Measurements from ENCODE around the gene ZBTB8A. TPM values are rescaled to one million over a fixed set of nuclear protein-coding genes. Genes with fewer than 3 reads are reported as not detected.

ZBTB8A gene
- total RNA-seq, 1 donor from 2014 or later = 15.9 TPM

- Histone ChIP-seq H4K20me1 (ENCODE audit: low read depth) (no peaks in the 10 kb centered on the region), H3K27ac (no peak overlapping the region), H3K79me2 (ENCODE audit: low read depth) (no peaks in the 10 kb centered on the region), H3K27me3 (no peaks in the 10 kb centered on the region), H3K4me2 (no peak overlapping the region), H3F3A (ENCODE audit: low read depth) (peaks cover 6% of the 10 kb centered on the region), H3K9me3 (ENCODE audit: low read depth) (no peaks in the 10 kb centered on the region), H3K4me1 (no peaks in the 10 kb centered on the region), H3K4me3 (no peak overlapping the region), H3K36me3 (no peaks in the 10 kb centered on the region), H3K9ac (no peak overlapping the region), H2AFZ (replicated peaks) (no peak overlapping the region)
- H3K27me3 Mint-ChIP-seq (ENCODE audit: insufficient read depth, low read depth) = peaks cover 3% of the 10 kb centered on the region
- no peak for TF ChIP-seq EZH2 (IDR thresholded peaks at IDR 0.05)
- no peak for TF ChIP-seq CTCF (IDR thresholded peaks at IDR 0.05)
- TF ChIP-seq EZH2phosphoT487 (IDR thresholded peaks at IDR 0.05) = no peak
- no peaks in the 10 kb centered on the region for H3K36me3 Mint-ChIP-seq
- no peak overlapping the region for H3K27ac Mint-ChIP-seq
- peaks cover 3% of the 10 kb centered on the region for H3K4me1 Mint-ChIP-seq
- H3K9me3 Mint-ChIP-seq = peaks cover 3% of the 10 kb centered on the region
- no peak for DNase-seq (ENCODE audit: low spot score)
- no peak overlapping the region for H3K4me3 Mint-ChIP-seq
These were observed 29.3 kb upstream of the ZBTB8A start for GRCh38 chr1:32509939-32510338.

GRCh38 chr1:32516402-32516801 is 22.8 kb upstream of the ZBTB8A start:
- peaks cover 2% of the 10 kb centered on the region for H3K4me1 Mint-ChIP-seq

DNA sequence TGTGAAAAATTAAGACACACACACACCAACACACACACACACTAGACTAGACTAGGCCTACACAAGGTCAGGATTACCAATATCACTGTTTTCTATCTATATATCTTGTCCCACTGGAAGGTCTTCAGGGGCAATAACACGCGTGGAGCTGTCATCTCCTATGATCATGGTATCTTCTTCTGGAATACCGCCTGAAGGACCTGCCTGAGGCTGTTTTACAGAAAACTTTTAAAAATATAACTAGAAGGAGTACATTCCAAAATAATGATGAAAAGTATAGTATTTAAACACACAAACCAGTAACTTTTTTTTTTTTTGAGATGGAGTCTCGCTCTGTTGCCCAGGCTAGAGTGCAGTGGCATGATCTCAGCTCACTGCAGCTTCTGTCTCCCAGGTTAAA is 20.3 kb upstream of the ZBTB8A start:
- no peak for TF ChIP-seq EZH2 (IDR thresholded peaks at IDR 0.05)
- no peak for TF ChIP-seq CTCF (IDR thresholded peaks at IDR 0.05)
- no peak for TF ChIP-seq EZH2phosphoT487 (IDR thresholded peaks at IDR 0.05)
- Mint-ChIP-seq H3K27ac (no peak overlapping the region), H3K4me1 (peaks cover 2% of the 10 kb centered on the region), H3K27me3 (ENCODE audit: insufficient read depth, low read depth) (peaks cover 4% of the 10 kb centered on the region), H3K36me3 (no peaks in the 10 kb centered on the region), H3K9me3 (no peaks in the 10 kb centered on the region), H3K4me3 (no peak overlapping the region)
- H3K27me3 ChIP-seq = no peaks in the 10 kb centered on the region
- no peaks in the 10 kb centered on the region for H3K36me3 ChIP-seq
- no peak overlapping the region for H2AFZ ChIP-seq (replicated peaks)
- no peak overlapping the region for H3K27ac ChIP-seq
- no peaks in the 10 kb centered on the region for H3K4me1 ChIP-seq
- no peaks in the 10 kb centered on the region for H4K20me1 ChIP-seq (ENCODE audit: low read depth)
- DNase-seq (ENCODE audit: low spot score) = no peak
- H3K4me3 ChIP-seq = no peak overlapping the region
- no peak overlapping the region for H3K9ac ChIP-seq
- no peaks in the 10 kb centered on the region for H3K79me2 ChIP-seq (ENCODE audit: low read depth)
- no peaks in the 10 kb centered on the region for H3K9me3 ChIP-seq (ENCODE audit: low read depth)
- H3K4me2 ChIP-seq = no peak overlapping the region
- H3F3A ChIP-seq (ENCODE audit: low read depth) = no peaks in the 10 kb centered on the region

More at GRCh38 chr1:32516402-32516801, 22.8 kb upstream of the ZBTB8A start:
- Mint-ChIP-seq H3K36me3 (no peaks in the 10 kb centered on the region), H3K27ac (no peak overlapping the region), H3K27me3 (ENCODE audit: insufficient read depth, low read depth) (peaks cover 4% of the 10 kb centered on the region), H3K9me3 (peaks cover 3% of the 10 kb centered on the region), H3K4me3 (no peak overlapping the region)
- Histone ChIP-seq H3K9me3 (ENCODE audit: low read depth) (no peaks in the 10 kb centered on the region), H3K4me3 (no peak overlapping the region), H3K27ac (no peak overlapping the region), H3K9ac (no peak overlapping the region), H4K20me1 (ENCODE audit: low read depth) (no peaks in the 10 kb centered on the region), H3K36me3 (no peaks in the 10 kb centered on the region), H3K27me3 (no peaks in the 10 kb centered on the region), H3F3A (ENCODE audit: low read depth) (no peaks in the 10 kb centered on the region), H2AFZ (replicated peaks) (no peak overlapping the region), H3K4me1 (no peaks in the 10 kb centered on the region), H3K79me2 (ENCODE audit: low read depth) (no peaks in the 10 kb centered on the region), H3K4me2 (no peak overlapping the region)
- TF ChIP-seq EZH2 (IDR thresholded peaks at IDR 0.05) (no peak), EZH2phosphoT487 (IDR thresholded peaks at IDR 0.05) (no peak), CTCF (IDR thresholded peaks at IDR 0.05) (no peak)
- DNase-seq (ENCODE audit: low spot score) = peak; percentile 43

Data from neural progenitor cell (in vitro differentiated cells).